Prostate gland (tissue), 2 donors: ENCODE data around the gene UGT8.

Experiments
- POLR2A ChIP-seq: fragments of 450-650 bp; IDR thresholded peaks from one replicate; pipeline ENCODE4 v1.6.1; 2016; ENCODE audit warnings: antibody characterized with exemption, mild to moderate bottlenecking
- POLR2AphosphoS5 ChIP-seq: sonication (generic); formaldehyde crosslinking; IDR thresholded peaks from one replicate; pipeline ENCODE4 v1.6.1; 2017; ENCODE audit warnings: antibody characterized with exemption
- TF ChIP-seq, protein P1 (sequence below), 4 experiments: fragments of 200-600 bp in 2 of 4; fragments of 450-650 bp in 2 of 4; sonication (generic) in 2 of 4; IDR thresholded peaks; 1 replicate in 3 of 4; 2 replicates in 1 of 4; pipeline ENCODE4 v1.5.1; 2016 to 2019; ENCODE audit warnings: antibody characterized with exemption in 4 of 4, mild to moderate bottlenecking in 2 of 4, moderate library complexity in 2 of 4

DNA sequence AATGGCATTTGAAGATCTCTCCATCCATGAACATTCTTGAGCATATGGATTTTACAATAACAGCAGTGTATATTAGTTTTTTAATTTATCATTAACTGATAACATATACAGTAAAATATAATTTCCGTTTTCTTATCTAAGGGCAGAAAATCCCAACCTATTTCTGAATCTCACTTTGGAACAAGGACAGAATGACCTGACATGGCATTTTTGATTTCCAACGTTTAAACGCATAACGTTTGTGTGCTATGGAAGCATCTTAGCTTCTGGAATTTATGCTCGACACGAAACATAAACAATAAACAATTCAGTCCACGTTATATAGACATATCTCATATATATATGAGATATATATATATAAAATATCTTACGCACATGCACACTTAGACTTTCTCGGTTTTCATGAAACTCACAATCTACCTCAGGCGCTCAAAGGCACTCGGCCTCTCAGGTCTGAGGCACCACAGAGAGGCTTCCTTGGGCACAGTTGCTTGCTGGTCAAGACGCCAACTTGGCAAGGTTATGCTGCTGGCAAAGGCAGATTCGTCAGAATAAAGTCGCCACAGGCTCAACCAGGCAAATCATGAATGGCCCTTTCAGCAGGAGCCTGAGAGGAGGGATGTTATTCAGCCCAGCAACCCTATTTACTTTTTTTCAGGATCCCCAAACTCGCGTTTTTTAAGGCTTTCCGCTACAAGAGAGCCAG lies 1.0 kb upstream of the UGT8 start:
- TF ChIP-seq, protein P1, sequence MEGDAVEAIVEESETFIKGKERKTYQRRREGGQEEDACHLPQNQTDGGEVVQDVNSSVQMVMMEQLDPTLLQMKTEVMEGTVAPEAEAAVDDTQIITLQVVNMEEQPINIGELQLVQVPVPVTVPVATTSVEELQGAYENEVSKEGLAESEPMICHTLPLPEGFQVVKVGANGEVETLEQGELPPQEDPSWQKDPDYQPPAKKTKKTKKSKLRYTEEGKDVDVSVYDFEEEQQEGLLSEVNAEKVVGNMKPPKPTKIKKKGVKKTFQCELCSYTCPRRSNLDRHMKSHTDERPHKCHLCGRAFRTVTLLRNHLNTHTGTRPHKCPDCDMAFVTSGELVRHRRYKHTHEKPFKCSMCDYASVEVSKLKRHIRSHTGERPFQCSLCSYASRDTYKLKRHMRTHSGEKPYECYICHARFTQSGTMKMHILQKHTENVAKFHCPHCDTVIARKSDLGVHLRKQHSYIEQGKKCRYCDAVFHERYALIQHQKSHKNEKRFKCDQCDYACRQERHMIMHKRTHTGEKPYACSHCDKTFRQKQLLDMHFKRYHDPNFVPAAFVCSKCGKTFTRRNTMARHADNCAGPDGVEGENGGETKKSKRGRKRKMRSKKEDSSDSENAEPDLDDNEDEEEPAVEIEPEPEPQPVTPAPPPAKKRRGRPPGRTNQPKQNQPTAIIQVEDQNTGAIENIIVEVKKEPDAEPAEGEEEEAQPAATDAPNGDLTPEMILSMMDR (IDR thresholded peaks at IDR 0.05), result no peak
- TF ChIP-seq POLR2AphosphoS5 (no peak), POLR2A (no peak)
